CD1c-positive myeloid dendritic cell (primary cell): ENCODE results near the gene IQCE.

Experiments used
- DNase-seq: peaks from one replicate; pipeline ENCODE4 v3.0.0-alpha.2; 2016; ENCODE audit errors: extremely low spot score

The IQCE gene

DNA sequence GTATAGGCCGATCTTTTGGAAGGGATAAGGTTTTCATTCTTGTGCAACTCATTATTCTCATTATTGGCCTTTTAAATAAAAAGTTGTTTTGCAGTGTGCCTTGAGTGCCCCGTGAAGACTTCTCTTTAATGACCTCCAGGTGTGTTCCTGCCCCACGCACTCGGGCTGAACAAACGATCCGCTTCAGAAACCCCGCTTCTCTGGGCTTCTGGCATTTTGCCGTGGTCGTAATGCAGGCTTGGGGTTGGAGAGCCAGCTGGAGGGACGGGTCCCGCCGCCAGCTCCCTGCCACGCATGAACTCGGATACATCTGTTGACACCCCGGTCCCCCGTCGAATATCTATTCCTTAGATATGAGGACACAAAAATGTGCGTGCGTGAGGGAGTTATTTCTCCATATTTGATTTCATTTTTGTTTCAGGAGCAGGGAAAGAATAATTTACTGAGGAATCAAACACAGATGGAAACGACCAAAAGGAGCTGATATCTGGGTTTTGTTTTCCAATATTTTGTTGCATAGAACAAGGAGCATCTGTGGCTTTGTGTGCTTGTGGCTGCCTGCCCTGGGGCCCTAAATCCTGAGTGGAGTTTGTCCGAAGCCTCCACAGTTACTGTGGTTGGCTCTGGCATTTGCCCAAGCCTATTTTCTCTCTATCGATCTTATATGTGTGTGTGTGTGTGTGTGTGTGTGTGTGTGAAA is 56.0 kb downstream of the IQCE start:
- DNase-seq, result no peak

DNA sequence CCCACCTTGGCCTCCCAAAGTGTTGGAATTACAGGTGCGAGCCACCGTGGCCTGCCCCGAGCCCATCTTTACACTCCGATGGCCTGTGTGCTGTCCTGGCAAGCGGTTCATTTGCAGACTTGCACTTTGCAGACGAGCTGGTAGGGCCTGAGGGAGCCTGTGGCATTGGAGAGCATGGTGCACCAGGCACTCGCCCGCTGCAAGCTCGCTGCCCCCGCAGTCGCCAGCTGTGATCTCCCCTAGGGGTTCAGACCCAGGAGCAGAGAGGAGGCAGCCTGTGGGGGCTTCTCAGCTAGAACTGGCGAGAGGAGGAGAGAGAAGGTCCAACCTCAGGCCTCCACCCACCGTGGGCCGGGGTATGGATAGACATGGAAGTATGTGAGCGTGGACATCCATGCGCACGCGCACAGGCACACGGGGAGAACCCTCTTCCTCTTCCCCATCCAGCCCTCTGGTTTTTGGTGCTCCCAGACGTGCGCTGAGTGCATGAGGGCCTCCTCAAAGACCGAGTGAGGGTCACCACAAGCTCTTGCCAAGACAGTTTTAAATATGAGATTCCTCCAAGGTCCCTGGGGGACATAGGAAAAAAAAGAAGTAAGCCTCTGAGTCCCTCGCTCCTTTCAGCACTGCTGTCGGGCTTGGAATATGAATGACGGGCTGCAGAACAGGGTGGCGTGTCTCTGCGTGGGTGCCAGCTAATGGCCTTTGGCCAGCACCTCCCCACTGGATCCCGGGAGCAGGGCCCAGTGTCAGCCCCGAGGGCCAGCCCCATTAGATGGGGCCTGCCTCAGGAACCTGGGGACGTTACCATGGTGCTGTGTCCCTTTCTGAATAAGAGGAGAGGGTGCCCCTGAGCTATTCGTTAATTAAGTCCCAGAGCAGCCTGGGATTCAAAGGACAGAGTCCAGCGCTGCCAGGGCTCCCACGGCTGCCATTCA is 57.9 kb downstream of the IQCE start:
- no peak for DNase-seq

DNA sequence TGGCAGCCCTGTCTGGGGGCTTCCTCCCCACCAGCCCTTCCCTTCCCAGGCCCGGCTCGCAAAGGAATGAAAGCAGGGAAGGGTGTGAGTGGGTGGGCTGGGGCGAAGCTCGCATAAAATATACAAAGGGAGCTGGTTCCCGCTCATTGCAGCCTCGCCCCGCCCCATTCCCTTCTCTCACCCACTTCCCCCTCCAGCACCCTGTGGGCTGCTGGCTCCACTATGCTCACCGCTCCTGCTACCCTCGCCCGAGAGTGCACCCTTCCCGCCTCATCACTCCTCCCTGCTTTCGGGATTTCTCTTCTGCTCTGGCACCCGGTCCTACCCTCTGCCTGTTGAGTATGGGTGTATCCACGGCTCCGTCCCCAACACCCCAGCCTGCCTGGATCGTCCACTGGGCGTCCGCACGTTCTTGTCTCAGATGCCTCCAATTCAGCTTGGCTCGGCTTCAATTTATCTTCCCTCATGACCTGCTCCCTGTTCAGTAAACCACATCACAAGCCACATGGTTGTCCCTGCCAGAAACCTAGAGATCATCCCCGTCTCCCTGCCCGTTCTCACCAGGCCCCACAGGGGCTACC is 58.6 kb downstream of the IQCE start:
- no peak for DNase-seq

GRCh38 chr7:2619116-2619515 is 60.3 kb downstream of the IQCE start:
- DNase-seq, result no peak

DNA sequence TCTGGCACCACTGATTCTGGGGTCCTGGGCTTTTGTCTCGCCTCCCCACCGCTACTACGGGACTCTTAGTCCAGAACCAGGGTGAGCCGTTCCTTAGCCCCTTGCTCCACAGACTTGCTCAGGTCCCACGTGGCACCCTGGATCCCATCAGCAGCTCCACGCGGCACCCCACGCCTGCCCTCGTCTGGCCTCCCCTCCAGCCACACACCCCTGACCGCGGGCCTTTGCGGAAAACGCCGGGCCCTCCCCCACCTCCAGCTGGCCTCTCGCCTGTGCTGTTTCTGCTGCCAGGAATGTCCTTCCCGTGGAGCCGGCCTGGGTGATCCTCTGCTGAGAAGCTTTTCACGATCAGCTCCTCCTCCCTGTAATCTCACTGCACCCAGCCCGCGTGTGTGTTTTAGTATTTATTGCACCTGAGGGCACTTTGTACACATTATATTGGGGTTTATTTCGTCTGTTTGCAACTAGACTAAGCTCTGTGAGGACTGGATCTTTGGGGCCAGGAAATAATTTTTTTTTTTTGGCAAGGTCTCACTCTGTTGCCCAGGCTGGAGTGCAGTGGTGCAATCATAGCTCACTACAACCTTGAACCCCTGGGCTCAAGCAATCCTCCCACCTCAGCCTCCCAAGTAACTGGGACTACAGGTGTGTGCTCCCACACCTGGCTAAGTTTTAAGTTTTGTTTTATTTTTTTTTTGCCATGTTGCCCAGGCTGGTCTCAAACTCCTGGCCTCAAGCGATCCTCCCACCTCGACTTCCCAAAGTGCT is 62.5 kb downstream of the IQCE start:
- no peak for DNase-seq

DNA sequence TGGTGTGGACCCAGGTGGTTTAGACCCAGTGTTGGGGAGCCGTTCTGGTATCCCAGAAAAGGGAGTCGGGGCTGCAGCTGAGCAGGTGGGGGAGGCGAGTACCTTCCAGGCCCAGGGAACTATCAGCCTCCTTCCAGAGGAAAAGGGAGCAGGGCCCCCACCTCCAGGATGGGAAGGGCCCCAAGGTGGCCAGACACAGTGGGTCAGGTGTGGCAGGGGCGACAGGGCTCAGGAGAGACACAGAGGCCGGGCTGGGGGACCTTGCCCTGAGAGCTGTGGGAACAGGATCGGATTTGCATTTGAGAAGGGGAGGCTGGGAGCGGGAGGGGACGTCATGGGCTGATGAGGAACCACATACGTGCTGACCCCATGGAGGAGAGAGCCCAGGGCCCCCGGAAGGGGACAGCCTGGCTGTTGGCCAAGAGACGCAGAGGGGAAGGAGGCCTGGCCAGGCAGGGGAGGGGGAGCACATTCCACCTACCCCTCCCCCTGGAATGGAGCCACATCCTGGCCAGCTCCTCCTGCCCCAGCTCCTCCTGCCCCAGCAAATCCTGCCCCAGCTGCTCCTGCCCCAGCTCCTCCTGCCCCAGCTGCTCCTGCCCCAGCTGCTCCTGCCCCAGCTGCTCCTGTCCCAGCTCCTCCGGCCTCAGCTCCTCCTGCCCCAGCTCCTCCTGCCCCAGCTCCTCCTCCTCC is 63.3 kb downstream of the IQCE start:
- DNase-seq, result no peak

- peak; percentile 72 for DNase-seq
Observed at GRCh38 chr7:2622869-2623697, 64.3 kb downstream of the IQCE start.

DNA sequence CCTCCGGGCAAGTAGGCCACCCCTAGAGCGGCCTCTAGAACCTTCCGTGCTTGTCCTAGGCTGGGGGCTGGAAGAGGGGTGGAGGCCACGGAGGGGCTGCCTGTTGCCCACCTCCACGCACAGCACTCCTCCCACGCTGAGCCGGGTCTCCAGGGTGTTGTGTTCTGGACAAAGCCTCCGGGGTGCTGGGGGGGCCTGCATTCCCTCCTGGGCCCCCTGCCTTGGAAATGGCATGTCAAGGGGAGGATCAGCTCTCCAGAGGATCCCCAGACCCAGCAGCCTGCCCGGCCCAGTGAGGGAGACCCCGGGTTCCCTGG is 64.9 kb downstream of the IQCE start:
- no peak for DNase-seq

DNA sequence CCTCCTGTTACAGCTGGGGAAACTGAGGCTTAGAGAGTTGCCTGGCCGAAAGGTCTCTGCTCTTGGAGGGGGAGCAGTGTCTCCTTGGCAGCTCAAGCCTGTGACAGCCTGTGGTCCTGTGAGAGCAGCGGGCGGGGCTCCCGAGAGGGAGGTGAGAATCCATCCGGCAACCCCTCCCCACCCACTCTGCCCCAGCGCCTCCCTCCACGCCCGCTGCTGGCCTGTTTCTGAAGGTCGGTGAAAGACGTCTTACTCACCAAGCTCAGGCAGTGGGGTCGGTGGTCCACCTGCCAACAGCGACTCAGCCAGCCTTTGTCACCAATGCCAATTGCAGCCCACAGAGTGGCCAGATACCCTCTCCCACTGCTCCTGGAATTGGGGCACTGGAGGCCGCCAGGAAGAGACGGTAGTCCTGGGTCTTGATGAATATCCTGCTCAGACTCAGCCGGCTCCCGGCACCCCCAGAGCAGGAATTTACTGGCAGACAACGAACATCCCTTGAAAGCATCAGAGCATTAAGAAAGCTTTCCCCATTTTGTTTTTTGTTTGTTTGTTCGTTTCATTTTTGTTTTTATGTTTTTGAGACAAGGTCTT is 65.6 kb downstream of the IQCE start:
- no peak for DNase-seq

DNA sequence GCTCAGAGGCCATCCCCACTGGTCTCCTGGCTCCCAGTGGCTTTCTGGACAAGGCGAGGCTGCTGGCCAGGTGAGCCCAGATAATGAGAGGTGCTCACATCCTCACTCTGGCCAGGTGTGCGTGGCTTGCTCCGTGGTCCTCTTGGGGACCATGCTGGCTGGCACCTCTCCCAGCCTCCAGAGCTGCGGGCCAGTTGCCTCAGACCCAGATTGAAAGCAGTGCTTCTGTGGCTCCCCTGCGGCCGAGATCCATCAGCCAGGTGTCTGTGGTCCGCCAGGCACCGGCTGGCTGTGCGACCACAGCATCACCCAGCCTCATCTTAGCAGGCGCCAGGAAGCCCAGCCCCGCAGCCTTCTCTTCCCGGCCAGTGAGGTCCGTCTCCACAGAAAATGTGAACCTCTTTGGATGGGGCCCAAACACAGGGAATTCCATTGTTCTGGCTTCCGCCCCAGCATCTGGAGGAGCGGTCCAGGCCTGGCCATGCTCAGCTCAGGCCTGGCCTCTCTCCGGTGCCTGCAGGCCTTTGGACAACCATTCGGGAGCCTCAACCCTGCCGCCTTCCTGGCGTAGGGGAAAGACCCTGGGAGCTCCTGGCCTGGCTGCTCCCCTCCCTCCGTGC is 67.8 kb downstream of the IQCE start:
- DNase-seq, result no peak

DNA sequence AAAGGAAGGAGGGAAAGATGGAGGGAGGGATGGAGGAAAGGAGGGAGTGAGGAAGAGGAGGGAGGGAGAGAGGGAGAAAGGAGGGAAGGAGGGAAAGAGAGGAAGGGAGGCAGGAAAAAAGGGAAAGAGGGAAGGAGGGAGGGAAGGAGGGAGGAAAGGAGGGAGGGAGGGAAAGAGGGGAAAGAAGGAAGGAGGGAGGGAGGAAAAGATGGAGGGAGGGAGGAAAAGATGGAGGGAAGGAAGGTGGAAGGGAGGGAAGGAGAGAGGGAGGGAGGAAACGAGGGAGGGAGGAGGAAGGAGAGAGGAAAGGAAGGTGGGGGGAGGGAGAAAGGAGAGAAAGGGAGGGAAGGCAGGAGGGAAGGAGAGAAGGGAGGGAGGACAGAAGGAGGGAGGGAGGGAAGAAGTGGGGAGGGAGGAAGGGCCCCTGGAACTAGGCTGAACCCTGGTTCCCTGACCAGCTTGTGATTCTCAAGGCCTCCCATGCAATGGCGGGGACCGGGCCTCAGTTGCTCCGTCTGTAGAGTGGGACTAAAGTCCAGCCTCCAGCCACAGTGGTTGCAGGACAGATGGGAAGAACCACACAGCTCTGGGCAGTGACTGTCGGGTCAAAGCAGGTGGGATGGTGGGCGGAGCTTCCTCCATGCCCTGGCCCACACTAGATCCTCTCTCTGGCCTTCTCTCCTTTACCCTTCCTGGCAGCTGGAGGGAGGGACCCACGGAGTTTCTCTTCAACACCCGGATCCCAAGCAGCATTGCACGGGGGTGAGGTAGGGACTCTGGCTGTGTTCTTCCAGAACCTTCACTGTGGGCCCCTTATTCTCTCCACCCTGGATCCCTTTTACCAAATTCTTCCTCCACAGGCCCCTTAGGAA is 68.7 kb downstream of the IQCE start:
- no peak for DNase-seq

- no peak for DNase-seq
Observed at GRCh38 chr7:2628130-2628482, 69.3 kb downstream of the IQCE start.

DNA sequence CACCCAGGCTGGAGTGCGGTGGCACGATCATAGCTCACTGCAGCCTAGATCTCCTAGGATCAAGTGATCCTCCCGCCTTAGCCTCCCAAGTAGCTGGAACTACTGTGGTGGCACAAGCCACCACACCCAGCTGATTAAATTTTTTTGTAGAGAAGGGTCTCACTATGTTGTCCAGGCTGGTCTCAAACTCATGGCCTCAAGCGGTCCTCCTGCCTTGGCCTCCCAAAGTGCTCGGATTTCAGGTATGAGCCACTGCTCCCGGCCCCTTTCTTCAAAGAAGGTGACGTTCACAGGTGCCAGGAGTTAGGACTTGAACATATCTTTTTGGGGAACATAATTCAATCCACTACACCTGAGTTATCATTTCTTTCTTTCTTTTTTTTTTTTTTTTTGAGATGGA is 70.1 kb downstream of the IQCE start:
- no peak for DNase-seq

GRCh38 chr7:2629746-2630681 is 71.2 kb downstream of the IQCE start:
- no peak for DNase-seq

GRCh38 chr7:2631946-2632732 is 73.4 kb downstream of the IQCE start, which contains the start of gene TTYH3:
Gene TTYH3 (plus strand): TSS chr7:2631986. CDS start chr7:2632156, 170 bp downstream.
- DNase-seq, result no peak

GRCh38 chr7:2632733-2633537 is 74.2 kb downstream of the IQCE start:
- peak; percentile 89 for DNase-seq
